CD14-positive monocyte (primary cell): ENCODE measurements around the gene DDX47. TPM values are rescaled to one million over a fixed set of nuclear protein-coding genes. Genes with fewer than 3 reads are reported as not detected.
A peak's percentile ranks its signal among the peaks of the same experiment; 100 is the strongest.

Experiments
- DNase-seq, 3 donors: peaks; one replicate each; pipeline ENCODE4 v3.0.0-alpha.2; 2011 to 2022
- H2AFZ ChIP-seq: 2 replicates; pipeline ENCODE4 v1.6.0; 2012; ENCODE audit warnings: mild to moderate bottlenecking, low read depth, low read length, inconsistent platforms; ENCODE audit not compliant: insufficient read depth, poor library complexity, severe bottlenecking
- H3K27ac ChIP-seq, 2 donors: 1 replicate in 1 of 2; 2 replicates in 1 of 2; pipeline ENCODE4 v1.5.1; 2012 to 2013; ENCODE audit warnings: low read length in 2 of 2, control low read depth in 1 of 2, inconsistent platforms in 1 of 2, low read depth in 1 of 2, mild to moderate bottlenecking in 1 of 2
- H3K27me3 ChIP-seq, 2 donors: one replicate each; pipeline versions ENCODE4 v1.6.0 to v1.6.1; 2011 to 2013; ENCODE audit warnings: low read length in 2 of 2; ENCODE audit not compliant: control insufficient read depth in 2 of 2, insufficient read depth in 2 of 2
- H3K36me3 ChIP-seq, 2 donors: replicated peaks in 1 of 2; 1 replicate in 1 of 2; 2 replicates in 1 of 2; pipeline versions ENCODE4 v1.5.1 to v1.6.1; 2012 to 2013; ENCODE audit warnings: low read length in 2 of 2, control low read depth in 1 of 2, inconsistent platforms in 1 of 2, mild to moderate bottlenecking in 1 of 2; ENCODE audit not compliant: insufficient read depth in 2 of 2, control insufficient read depth in 1 of 2
- H3K4me1 ChIP-seq, 2 donors: 1 replicate in 1 of 2; 2 replicates in 1 of 2; pipeline versions ENCODE4 v1.5.1 to v1.6.1; 2012 to 2013; ENCODE audit warnings: low read length in 2 of 2, control low read depth in 1 of 2, inconsistent platforms in 1 of 2, mild to moderate bottlenecking in 1 of 2, moderate library complexity in 1 of 2; ENCODE audit not compliant: insufficient read depth in 2 of 2, control insufficient read depth in 1 of 2
- H3K4me2 ChIP-seq: replicated peaks from 2 replicates; pipeline ENCODE3; 2012; ENCODE audit warnings: low read length, moderate library complexity, mild to moderate bottlenecking; ENCODE audit not compliant: poor library complexity, severe bottlenecking; ENCODE audit errors: extremely low read depth
- H3K4me3 ChIP-seq, 3 experiments: fragments of 200-600 bp in 1 of 3; sonication (generic) in 1 of 3; replicated peaks in 1 of 3; 1 replicate in 2 of 3; 2 replicates in 1 of 3; pipeline ENCODE4 v1.5.1; 2011 to 2013; ENCODE audit warnings: low read length in 3 of 3, mild to moderate bottlenecking in 3 of 3, control low read depth in 2 of 3, low read depth in 2 of 3, inconsistent platforms in 1 of 3, moderate library complexity in 1 of 3
- H3K79me2 ChIP-seq: 2 replicates; pipeline ENCODE4 v1.6.0; 2012; ENCODE audit warnings: mild to moderate bottlenecking, control low read depth, inconsistent platforms, low read length, moderate library complexity; ENCODE audit not compliant: insufficient read depth
- H3K9ac ChIP-seq: 2 replicates; pipeline ENCODE4 v1.6.0; 2017; ENCODE audit warnings: low read length, mild to moderate bottlenecking; ENCODE audit not compliant: insufficient read depth, poor library complexity, severe bottlenecking
- H3K9me3 ChIP-seq, 2 donors: replicated peaks in 1 of 2; 1 replicate in 1 of 2; 2 replicates in 1 of 2; pipeline versions ENCODE4 v1.5.1 to v1.6.1; 2012 to 2013; ENCODE audit warnings: low read length in 2 of 2, control low read depth in 1 of 2; ENCODE audit not compliant: control insufficient read depth in 1 of 2, insufficient read depth in 1 of 2
- H4K20me1 ChIP-seq: 2 replicates; pipeline ENCODE4 v1.6.0; 2012; ENCODE audit warnings: mild to moderate bottlenecking, low read length, control low read depth, moderate library complexity; ENCODE audit not compliant: insufficient read depth
- H3K27ac Mint-ChIP-seq, 7 donors: one replicate each; pipeline ENCODE4 v1.8.0; 2020; ENCODE audit warnings: mild to moderate bottlenecking in 7 of 7, mixed read lengths in 7 of 7, moderate library complexity in 6 of 7, inconsistent platforms in 2 of 7
- H3K27me3 Mint-ChIP-seq, 3 donors: one replicate each; pipeline ENCODE4 v1.8.0; 2021 to 2022; ENCODE audit warnings: low read depth in 3 of 3, mild to moderate bottlenecking in 3 of 3, mixed read lengths in 3 of 3, moderate library complexity in 3 of 3, inconsistent platforms in 1 of 3
- H3K36me3 Mint-ChIP-seq, 2 donors: one replicate each; pipeline ENCODE4 v1.8.0; 2020; ENCODE audit warnings: mixed read lengths in 2 of 2, inconsistent platforms in 1 of 2, mild to moderate bottlenecking in 1 of 2
- H3K4me1 Mint-ChIP-seq: one replicate; pipeline ENCODE4 v1.8.0; 2020; ENCODE audit warnings: mild to moderate bottlenecking, mixed read lengths
- H3K4me3 Mint-ChIP-seq, 2 donors: one replicate each; pipeline ENCODE4 v1.8.0; 2020; ENCODE audit warnings: mild to moderate bottlenecking in 2 of 2, mixed read lengths in 2 of 2, moderate library complexity in 1 of 2
- H3K9me3 Mint-ChIP-seq, 7 donors: one replicate each; pipeline ENCODE4 v1.8.0; 2020 to 2022; ENCODE audit warnings: mixed read lengths in 7 of 7, mild to moderate bottlenecking in 6 of 7, moderate library complexity in 6 of 7, inconsistent platforms in 2 of 7
- WGBS: methylation state at CpG from one replicate; pipeline ENCODE4 v1.1.5; 2013; ENCODE audit warnings: missing lambda C conversion rate; ENCODE audit not compliant: insufficient coverage; 5-methylcytosine and 5-hydroxymethylcytosine counted together
- intact Hi-C, 2 donors: fragments of 100-400 bp; cut with micrococcal nuclease; formaldehyde crosslinking; loops; one replicate each; pipeline versions ENCODE4 v1.15.0 to v1.15.1; 2023
- polyA plus RNA-seq, 3 donors: library from polyadenylated mRNA; depleted of rRNA in 1 of 3; unstranded in 2 of 3; stranded (reverse) in 1 of 3; fragments of 300-500 nt in 2 of 3; fragments of >200 nt in 1 of 3; fragmentation: Illumina TruSeq in 2 of 3; gene quantifications; 1 replicate in 2 of 3; 2 replicates in 1 of 3; pipeline ENCODE4 v1.2.3, GENCODE V29; 2012 to 2021
- TF ChIP-seq, protein P1 (sequence below): fragments of 200-600 bp; IDR thresholded peaks from one replicate; pipeline ENCODE4 v1.8.0; 2022; ENCODE audit warnings: antibody characterized with exemption, mild to moderate bottlenecking

Gene DDX47
- polyA plus RNA-seq, 3 donors = 27.6 to 35.2 (median 30.1) TPM

DNA sequence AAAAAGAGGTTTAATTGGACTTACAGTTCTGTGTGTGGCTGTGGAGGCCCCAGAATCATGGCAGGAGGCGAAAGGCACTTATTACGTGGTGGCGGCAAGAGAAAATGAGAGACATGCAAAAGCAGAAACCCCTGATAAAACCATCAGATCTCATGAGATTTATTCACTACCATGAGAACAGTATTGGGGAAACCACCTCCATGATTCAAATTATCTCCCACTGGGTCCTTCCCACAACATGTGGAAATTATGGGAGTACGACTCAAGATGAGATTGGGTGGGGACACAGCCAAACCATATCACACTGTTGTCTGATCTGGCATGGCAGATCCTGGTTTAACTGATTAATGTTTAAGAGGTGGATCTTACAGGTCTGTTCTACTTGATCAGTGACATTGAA, 5.6 kb downstream of the DDX47 start:
- Histone ChIP-seq H3K27ac (no peak overlapping the region), H3K36me3 (peaks cover 44 to 63% of the 10 kb centered on the region in 2 donors), H3K9ac (no peak overlapping the region), H3K79me2 (peaks cover 65% of the 10 kb centered on the region), H2AFZ (no peak overlapping the region), H3K4me2 (no peak overlapping the region), H3K4me3 (no peak overlapping the region), H3K27me3 (no peaks in the 10 kb centered on the region), H3K9me3 (no peaks in the 10 kb centered on the region), H4K20me1 (no peaks in the 10 kb centered on the region), H3K4me1 (peaks cover 14 to 36% of the 10 kb centered on the region in 2 donors)
- Mint-ChIP-seq H3K27me3 (no peaks in the 10 kb centered on the region), H3K4me3 (no peak overlapping the region), H3K9me3 (no peaks in the 10 kb centered on the region), H3K36me3 (peaks cover 52 to 59% of the 10 kb centered on the region in 2 donors), H3K27ac (peak overlapping the region in 2 of 7 donors; percentile 64 to 65), H3K4me1 (peaks cover 41% of the 10 kb centered on the region)
- TF ChIP-seq, protein P1, sequence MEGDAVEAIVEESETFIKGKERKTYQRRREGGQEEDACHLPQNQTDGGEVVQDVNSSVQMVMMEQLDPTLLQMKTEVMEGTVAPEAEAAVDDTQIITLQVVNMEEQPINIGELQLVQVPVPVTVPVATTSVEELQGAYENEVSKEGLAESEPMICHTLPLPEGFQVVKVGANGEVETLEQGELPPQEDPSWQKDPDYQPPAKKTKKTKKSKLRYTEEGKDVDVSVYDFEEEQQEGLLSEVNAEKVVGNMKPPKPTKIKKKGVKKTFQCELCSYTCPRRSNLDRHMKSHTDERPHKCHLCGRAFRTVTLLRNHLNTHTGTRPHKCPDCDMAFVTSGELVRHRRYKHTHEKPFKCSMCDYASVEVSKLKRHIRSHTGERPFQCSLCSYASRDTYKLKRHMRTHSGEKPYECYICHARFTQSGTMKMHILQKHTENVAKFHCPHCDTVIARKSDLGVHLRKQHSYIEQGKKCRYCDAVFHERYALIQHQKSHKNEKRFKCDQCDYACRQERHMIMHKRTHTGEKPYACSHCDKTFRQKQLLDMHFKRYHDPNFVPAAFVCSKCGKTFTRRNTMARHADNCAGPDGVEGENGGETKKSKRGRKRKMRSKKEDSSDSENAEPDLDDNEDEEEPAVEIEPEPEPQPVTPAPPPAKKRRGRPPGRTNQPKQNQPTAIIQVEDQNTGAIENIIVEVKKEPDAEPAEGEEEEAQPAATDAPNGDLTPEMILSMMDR = no peak
- no peak for DNase-seq
- 100% methylated on average over 3 of the region's 4 CpGs for WGBS
- intact Hi-C loops = loop anchor here in 1 of 2 donors (10.0 kb wide), 1 partner anchor 104 kb away; the partner anchor contains the start of gene CDKN1B

DNA sequence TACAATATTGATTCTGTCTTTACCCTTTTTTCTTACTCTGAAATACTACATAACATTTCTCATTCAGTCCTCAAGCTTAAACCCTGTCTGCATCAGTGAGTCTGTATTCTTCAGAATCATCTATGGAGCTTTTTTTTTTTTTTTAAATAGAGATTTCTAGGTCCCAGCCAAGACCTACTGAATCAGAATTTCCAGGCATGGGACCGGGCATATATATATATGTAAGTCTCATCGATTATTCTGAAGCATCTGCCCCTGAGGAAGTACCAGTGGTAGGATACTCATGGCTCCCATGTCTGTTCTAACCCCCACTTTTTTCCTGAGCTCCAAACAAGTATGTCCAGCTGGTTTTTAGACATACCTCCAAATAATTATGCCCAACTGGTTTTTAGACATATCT, 6.1 kb downstream of the DDX47 start:
- Histone ChIP-seq H3K4me3 (no peak overlapping the region), H3K4me2 (no peak overlapping the region), H2AFZ (no peak overlapping the region), H3K4me1 (peaks cover 8 to 31% of the 10 kb centered on the region in 2 donors), H4K20me1 (no peaks in the 10 kb centered on the region), H3K27ac (no peak overlapping the region), H3K79me2 (peaks cover 59% of the 10 kb centered on the region), H3K27me3 (no peaks in the 10 kb centered on the region), H3K9me3 (no peaks in the 10 kb centered on the region), H3K36me3 (peaks cover 49 to 69% of the 10 kb centered on the region in 2 donors), H3K9ac (no peak overlapping the region)
- TF ChIP-seq, protein P1 = no peak
- intact Hi-C loops = loop anchor here in 1 of 2 donors (10.0 kb wide), 1 partner anchor 104 kb away; the partner anchor contains the start of gene CDKN1B
- DNase-seq = no peak
- peaks cover 58 to 64% of the 10 kb centered on the region in 2 donors for H3K36me3 Mint-ChIP-seq
- H3K4me3 Mint-ChIP-seq = no peak overlapping the region
- peaks cover 37% of the 10 kb centered on the region for H3K4me1 Mint-ChIP-seq
- H3K27me3 Mint-ChIP-seq = no peaks in the 10 kb centered on the region
- H3K9me3 Mint-ChIP-seq = no peaks in the 10 kb centered on the region
- peak overlapping the region in 1 of 7 donors; percentile 27 for H3K27ac Mint-ChIP-seq
- WGBS = no CpG with 5 or more reads among the region's 2 CpGs
